Esophagus squamous epithelium (tissue), 4 donors: ENCODE data around the gene INSR.

Source experiments
- POLR2A ChIP-seq, 4 donors: fragments of 450-650 bp; IDR thresholded peaks; one replicate each; pipeline ENCODE4 v1.6.1; 2017; ENCODE audit warnings: antibody characterized with exemption in 4 of 4, mild to moderate bottlenecking in 4 of 4, moderate library complexity in 3 of 4
- TF ChIP-seq, protein P1 (sequence below), 6 experiments: fragments of 450-650 bp in 4 of 6; fragments of 200-600 bp in 2 of 6; sonication (generic) in 2 of 6; IDR thresholded peaks; one replicate each; pipeline ENCODE4 v1.5.1; 2016 to 2019; ENCODE audit warnings: antibody characterized with exemption in 6 of 6, mild to moderate bottlenecking in 4 of 6, moderate library complexity in 4 of 6

DNA sequence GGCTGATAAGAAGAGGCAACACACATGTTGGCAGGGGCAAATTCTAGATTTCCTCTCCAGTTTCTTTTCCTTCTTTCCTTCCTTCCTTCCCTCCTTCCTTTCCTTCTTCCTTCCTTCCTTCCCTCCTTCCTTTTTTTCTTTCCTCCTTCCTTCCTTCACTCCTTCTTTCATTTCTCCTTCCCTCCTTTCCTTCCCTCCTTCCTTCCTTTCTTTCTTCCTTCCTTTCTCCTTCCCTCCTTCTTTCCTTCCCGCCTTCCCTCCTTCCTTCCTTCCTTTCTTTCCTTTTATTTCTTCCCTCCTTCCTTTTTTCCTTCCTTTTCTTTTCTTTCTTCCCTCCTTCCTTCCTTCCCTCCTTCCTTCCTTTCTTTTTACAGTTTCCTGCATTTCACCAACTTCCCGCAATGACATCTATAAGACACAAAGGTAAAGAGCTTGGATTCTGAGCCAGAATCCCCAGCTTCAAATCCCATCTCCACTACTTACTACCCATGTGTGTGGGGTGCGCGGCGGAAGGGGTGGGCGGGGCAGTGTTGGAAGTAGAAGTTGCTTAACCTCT lies 35.3 kb downstream of the INSR start:
- TF ChIP-seq, protein P1, sequence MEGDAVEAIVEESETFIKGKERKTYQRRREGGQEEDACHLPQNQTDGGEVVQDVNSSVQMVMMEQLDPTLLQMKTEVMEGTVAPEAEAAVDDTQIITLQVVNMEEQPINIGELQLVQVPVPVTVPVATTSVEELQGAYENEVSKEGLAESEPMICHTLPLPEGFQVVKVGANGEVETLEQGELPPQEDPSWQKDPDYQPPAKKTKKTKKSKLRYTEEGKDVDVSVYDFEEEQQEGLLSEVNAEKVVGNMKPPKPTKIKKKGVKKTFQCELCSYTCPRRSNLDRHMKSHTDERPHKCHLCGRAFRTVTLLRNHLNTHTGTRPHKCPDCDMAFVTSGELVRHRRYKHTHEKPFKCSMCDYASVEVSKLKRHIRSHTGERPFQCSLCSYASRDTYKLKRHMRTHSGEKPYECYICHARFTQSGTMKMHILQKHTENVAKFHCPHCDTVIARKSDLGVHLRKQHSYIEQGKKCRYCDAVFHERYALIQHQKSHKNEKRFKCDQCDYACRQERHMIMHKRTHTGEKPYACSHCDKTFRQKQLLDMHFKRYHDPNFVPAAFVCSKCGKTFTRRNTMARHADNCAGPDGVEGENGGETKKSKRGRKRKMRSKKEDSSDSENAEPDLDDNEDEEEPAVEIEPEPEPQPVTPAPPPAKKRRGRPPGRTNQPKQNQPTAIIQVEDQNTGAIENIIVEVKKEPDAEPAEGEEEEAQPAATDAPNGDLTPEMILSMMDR (IDR thresholded peaks at IDR 0.05), result no peak
- no peak for TF ChIP-seq POLR2A (IDR thresholded peaks at IDR 0.05)
